Sciatic nerve (tissue), 2 donors: ENCODE results near the gene RIN2. TPM values are rescaled to one million over a fixed set of nuclear protein-coding genes. Genes with fewer than 3 reads are reported as not detected.

Experiments
- ATAC-seq: fragments of 200-7000 bp; cut with Tn5 transposase; one replicate; pipeline ENCODE4 v1.9.1; 2020; ENCODE audit warnings: mild to moderate bottlenecking, moderate library complexity
- DNase-seq: peaks from one replicate; pipeline ENCODE4 v3.0.0-alpha.2; 2020; ENCODE audit warnings: low spot score
- intact Hi-C: fragments of 100-400 bp; cut with DNase I; formaldehyde crosslinking; loops from one replicate; pipeline ENCODE4 v1.14.2; 2022
- total RNA-seq: library from RNA; stranded (reverse); fragmentation: NEBNext Ultra II Directional; extraction: Animal tissue kit (Norgen Biotek cat#: 25700); gene quantifications from one replicate; pipeline ENCODE4 v1.2.1, GENCODE V29; 2021
- donor health status: DM: no; HTN: no; CAD: no.
- donor health status: DM: no; HTN: no; CAD: no.

The RIN2 gene
- total RNA-seq = 94.9 TPM

GRCh38 chr20:19758133-19758500, at the start of gene RIN2:
TSS of gene RIN2 (plus strand) at chr20:19758258. CDS start at chr20:19889602, 131,344 bp downstream.
- intact Hi-C loops = no loop called here
- ATAC-seq (peak; percentile 55), DNase-seq (peak; percentile 73)

GRCh38 chr20:19709635-19710335, 48.3 kb upstream of the RIN2 start:
- intact Hi-C loops = no loop called here
- no peak for ATAC-seq
- DNase-seq = no peak

GRCh38 chr20:19710336-19711120, 47.5 kb upstream of the RIN2 start:
- ATAC-seq (peak; percentile 83), DNase-seq (no peak)
- intact Hi-C loops = no loop called here

GRCh38 chr20:19711126-19711525, 46.9 kb upstream of the RIN2 start:
- DNase-seq = no peak
- ATAC-seq = no peak
- intact Hi-C loops = no loop called here

- DNase-seq (no peak), ATAC-seq (no peak)
- intact Hi-C loops = no loop called here
Observed at GRCh38 chr20:19712721-19713260, 45.3 kb upstream of the RIN2 start.

GRCh38 chr20:19713822-19714578, 44.1 kb upstream of the RIN2 start:
- no peak for DNase-seq
- ATAC-seq = no peak
- intact Hi-C loops = no loop called here

GRCh38 chr20:19714579-19714840, 43.5 kb upstream of the RIN2 start:
- DNase-seq (no peak), ATAC-seq (no peak)
- intact Hi-C loops = no loop called here

- DNase-seq = no peak
- intact Hi-C loops = no loop called here
- no peak for ATAC-seq
Observed at GRCh38 chr20:19715986-19716385, 42.1 kb upstream of the RIN2 start.

- DNase-seq (no peak), ATAC-seq (no peak)
- intact Hi-C loops = no loop called here
Observed at GRCh38 chr20:19718880-19719279, 39.2 kb upstream of the RIN2 start.

- DNase-seq (no peak), ATAC-seq (no peak)
- intact Hi-C loops = loop anchor here (2.0 kb wide), 1 partner anchor 42 kb away; no protein-coding TSS in a partner anchor
Observed at GRCh38 chr20:19720991-19721390, 37.1 kb upstream of the RIN2 start.

- no peak for ATAC-seq
- no peak for DNase-seq
- intact Hi-C loops = no loop called here
Observed at GRCh38 chr20:19723051-19723450, 35.0 kb upstream of the RIN2 start.

- DNase-seq (no peak), ATAC-seq (no peak)
Observed at GRCh38 chr20:19723813-19724430, 34.1 kb upstream of the RIN2 start.

GRCh38 chr20:19725373-19725772, 32.7 kb upstream of the RIN2 start:
- intact Hi-C loops = no loop called here
- DNase-seq (no peak), ATAC-seq (no peak)

More at GRCh38 chr20:19723813-19724430, 34.1 kb upstream of the RIN2 start:
- intact Hi-C loops = no loop called here

- ATAC-seq = no peak
- intact Hi-C loops = no loop called here
- DNase-seq = no peak
Observed at GRCh38 chr20:19725814-19726525, 32.1 kb upstream of the RIN2 start.

GRCh38 chr20:19727251-19727847, 30.7 kb upstream of the RIN2 start:
- DNase-seq = no peak
- ATAC-seq = no peak
- intact Hi-C loops = no loop called here

- DNase-seq (no peak), ATAC-seq (no peak)
- intact Hi-C loops = no loop called here
Observed at GRCh38 chr20:19729672-19730071, 28.4 kb upstream of the RIN2 start.

GRCh38 chr20:19730706-19731105, 27.4 kb upstream of the RIN2 start:
- intact Hi-C loops = no loop called here
- ATAC-seq (no peak), DNase-seq (no peak)

- ATAC-seq = no peak
- DNase-seq = no peak
Observed at GRCh38 chr20:19734811-19735210, 23.2 kb upstream of the RIN2 start.

More at GRCh38 chr20:19734811-19735210, 23.2 kb upstream of the RIN2 start:
- intact Hi-C loops = no loop called here
